GM18508 (cell line): ENCODE measurements around the gene SYTL3.

Source experiments
- ATAC-seq: cut with Tn5 transposase; IDR thresholded peaks from one replicate; pipeline ENCODE4 v1.9.1; 2021; ENCODE audit warnings: moderate number of reproducible peaks; ENCODE audit not compliant: insufficient read depth, unreplicated experiment

SYTL3 gene

DNA sequence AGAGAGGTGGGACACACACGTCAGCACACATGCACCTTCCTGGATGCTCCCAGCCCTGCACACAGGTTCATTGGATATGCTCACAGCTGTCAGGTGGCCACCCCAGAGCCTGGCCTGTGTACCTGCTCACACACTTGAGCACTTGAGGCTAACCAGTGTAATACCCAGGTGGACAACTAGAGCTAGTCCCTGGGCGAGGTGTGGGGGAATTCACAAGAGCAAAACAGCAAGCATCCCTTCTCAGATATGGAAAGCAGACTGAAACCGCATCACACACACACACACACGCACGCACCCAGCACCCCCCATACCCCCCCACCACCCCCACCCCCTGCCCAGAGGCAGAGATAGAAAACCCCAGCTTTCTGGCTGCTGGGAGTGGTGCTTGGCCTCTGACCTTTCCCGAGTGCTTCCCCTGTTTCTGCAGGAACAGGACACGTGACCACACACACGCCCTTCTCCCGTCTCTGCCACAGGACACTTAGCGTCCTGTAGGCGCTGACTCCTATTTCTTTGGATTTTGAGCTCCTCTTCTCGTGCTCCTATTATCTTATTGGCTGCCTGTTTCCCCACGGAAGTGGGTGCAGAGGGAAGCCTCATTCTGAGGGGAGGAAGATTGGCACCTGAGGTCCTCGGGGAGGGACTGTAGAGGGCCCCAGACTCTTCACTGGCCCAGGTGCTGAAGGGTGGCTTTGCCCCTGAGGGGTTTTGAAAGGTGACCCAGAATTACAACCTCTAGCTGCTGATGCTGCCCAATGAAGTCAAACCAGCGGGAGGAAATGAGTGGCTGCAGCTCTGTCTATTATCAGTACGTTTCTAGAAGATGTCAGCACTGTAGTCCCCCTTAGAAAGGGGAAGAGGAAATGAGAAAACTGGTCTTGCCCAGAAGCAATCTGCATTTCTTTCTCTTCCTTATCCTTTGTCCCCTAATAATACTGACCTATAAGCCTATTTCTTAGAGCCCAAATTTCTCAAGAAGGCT, 65.8 kb downstream of the SYTL3 start:
- ATAC-seq: peak; percentile 39

- peak; percentile 44 for ATAC-seq
Measured at GRCh38 chr6:158717341-158718330, 67.8 kb downstream of the SYTL3 start.

DNA sequence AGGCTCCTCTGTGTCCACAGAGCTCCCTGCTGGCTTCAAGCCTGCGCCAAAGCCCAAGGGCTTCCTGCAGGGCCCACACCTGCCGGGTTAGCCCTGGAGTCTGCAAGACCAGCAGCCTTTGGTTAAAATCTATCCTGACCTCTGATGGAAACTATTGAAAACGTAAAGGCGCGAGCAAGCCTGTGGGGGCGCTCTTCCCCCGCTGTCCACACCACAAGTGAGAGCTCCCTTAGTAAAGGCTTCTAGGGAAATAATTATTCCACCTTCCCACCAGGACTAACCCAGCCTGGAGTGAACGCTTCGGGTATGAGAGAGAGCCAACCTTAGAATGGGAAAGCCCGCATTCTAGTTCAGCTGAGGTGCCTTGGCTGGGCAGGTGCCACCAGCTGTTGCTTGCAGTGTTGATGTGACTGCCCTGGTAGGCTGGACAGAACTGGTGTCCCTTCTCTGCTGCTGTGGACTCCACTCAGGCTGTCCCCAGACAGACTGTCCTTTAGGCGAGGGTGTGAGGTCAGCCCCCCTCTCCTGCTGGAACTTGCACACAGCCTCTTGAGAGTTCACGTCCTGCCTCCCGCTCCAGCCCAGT, 68.7 kb downstream of the SYTL3 start:
- ATAC-seq: no peak

DNA sequence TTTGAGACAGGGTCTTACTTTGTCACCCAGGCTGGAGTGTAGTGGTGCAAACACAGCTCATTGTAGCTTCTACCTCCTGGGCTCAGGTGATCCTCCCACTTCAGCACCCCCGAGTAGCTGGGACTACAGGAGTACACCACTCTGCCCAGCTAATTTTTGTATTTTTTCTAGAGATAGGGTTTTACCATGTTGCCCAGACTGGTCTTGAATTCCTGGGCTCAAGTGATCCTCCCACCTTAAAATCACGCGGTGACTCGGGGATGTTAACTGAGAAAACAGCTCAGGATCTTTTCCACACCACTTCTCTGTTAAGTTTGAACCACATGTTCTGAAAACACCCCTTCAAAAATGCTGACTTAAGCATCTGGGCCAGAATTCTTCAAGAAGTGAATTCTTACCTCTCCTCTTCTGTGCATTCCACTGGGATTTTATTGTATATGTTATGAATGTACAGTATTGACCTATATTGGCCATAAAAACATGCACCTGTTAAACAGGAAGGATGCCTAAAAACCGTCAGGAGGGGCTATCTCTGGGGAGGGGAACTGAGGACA, 72.4 kb downstream of the SYTL3 start:
- no peak for ATAC-seq

- ATAC-seq: no peak
Measured at GRCh38 chr6:158725704-158726103, 75.8 kb downstream of the SYTL3 start.

GRCh38 chr6:158729906-158730540, 80.2 kb downstream of the SYTL3 start:
- ATAC-seq: no peak

DNA sequence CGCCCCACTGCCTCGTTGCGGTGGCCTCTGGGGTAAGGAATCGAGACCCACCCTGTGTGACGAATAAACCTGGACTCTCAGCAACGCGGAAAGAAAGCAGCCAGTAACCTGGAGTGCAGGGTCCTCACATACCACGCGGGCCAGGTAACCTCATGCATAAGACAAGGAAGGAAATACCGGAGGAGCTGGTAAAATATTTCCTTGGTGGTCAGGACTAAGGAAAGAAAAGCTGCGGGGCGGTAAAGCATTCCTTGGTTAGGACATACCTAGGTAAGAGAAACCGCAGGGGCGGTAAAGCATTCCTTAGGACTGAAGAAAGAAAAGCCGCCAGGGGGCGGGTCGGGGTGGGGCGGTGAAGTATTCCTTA, 80.7 kb downstream of the SYTL3 start:
- no peak for ATAC-seq

DNA sequence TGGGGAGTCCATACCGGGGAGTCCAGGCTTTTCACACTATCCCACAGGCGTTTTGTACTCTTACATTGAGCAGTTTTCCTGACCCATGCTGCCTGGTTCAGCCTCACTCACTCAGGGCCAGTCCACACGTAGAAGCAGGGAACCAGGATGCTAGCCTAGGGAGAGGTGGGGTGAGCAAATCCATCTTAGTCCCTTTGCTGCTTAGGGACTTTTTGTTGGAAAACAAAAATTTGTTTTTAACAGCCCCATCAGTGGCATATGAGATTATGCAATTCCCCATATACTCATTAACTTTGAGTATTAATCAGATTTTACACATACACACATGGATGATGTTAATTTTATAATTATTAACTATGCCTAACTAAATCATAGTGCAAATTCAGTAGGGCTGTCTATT, 85.2 kb downstream of the SYTL3 start:
- no peak for ATAC-seq

GRCh38 chr6:158737082-158737709, 87.3 kb downstream of the SYTL3 start:
- no peak for ATAC-seq

DNA sequence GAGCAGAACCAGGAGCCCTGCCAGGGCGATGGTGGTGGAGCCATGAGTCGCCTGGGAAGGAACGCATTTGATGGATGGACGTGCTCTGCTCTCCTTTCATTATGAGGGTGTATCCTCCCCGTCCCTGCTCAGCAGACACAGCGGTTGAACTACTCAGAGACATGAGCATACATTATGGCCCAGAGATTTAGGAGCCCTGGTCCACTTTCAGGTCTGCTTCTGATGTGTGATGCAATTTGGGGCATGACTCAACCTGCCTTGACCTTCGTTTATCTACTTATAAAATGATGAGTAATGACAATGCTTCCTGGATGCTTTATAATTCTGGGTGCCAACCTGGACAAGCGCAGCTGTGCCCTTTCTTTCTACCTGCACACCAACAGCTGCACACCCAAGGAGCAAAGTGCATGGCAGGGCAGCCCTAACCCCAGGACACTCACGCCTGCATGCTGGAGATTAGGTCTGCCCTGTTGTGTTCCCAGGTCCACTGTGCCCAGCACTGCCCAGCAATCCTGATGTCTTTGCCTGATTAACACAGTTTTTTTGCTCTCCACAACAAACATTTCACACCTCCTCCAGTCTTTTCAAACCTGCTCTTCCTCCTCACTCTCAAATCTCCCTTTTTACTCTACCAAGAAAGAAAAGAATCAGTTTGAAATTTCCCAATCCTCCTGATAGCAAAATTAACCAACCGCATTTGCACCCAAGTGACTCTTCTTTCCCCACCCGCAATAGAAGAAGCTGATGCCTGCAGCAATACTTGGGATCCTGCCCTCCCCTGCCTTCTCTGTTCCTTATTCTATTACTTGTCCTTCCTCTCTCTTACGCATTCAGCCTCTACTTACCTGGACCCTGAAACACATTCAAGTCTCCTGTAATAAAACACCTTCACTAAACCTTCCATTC, 88.1 kb downstream of the SYTL3 start:
- ATAC-seq: no peak

GRCh38 chr6:158739673-158740072, 89.8 kb downstream of the SYTL3 start:
- no peak for ATAC-seq

GRCh38 chr6:158743033-158743651, 93.3 kb downstream of the SYTL3 start:
- ATAC-seq: no peak

DNA sequence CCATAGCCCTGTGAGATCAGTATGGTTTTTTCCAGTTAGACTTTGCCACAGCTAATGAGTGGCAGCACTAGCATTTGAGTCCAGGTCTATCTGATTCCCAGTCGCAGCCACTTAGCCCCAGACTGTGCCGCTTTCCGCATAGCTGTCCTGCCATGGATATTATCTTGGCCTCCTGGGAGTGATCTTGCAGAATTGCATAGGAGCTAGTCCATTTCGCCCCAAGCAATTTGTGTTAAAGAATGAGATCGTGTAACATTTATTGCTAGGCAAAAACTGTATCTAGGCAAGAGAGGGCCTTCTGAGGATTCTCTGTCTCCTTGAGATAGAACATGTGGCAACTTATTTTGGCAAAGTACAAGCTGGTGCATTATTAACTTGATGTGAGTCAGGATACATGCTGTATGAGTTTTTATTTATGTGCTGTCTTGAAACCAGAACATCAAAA, 95.2 kb downstream of the SYTL3 start:
- no peak for ATAC-seq

DNA sequence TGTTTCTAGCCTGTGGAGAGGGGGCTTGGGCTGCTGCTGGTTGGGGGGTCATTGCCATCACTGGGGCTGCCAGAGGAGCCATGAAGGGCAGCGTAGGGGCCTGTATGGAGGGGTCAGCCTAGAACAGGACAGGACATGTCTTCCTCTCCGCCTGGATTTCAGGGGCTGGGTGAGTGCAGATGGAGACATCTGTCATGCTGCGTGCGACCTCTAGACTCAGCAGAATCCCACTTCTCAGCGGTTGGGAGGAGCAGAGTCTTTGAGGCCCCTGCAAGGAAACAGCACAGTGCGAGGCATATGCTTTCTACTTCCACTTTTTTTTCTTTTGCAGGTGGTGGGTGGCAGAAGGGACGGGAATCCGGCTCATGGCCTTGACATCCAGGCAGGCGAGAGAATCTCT, 101.4 kb downstream of the SYTL3 start:
- no peak for ATAC-seq

DNA sequence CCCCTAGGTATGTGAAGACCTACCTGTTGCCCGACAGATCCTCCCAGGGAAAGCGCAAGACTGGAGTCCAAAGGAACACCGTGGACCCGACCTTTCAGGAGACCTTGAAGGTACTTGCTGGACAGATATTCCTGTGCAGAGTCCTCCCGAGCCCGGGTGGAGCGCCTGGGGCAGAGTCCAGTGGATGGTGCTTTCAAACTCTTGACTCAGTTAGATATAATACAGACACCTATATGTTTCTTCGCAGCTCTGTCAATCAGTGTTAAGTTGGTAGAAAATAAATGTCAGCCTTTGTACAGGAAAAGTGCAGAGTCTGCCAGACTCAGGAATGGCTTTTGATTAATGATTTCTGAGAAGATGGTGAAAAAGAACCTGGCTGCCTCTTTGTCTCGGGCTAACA, 102.1 kb downstream of the SYTL3 start:
- ATAC-seq: no peak

GRCh38 chr6:158752613-158753012, 102.8 kb downstream of the SYTL3 start:
- no peak for ATAC-seq

GRCh38 chr6:158753811-158754210, 104.0 kb downstream of the SYTL3 start:
- no peak for ATAC-seq

GRCh38 chr6:158754738-158755137, 104.9 kb downstream of the SYTL3 start:
- ATAC-seq: no peak
